Testis (tissue), 5 donors: ENCODE measurements around the gene IGSF21. TPM values are rescaled to one million over a fixed set of nuclear protein-coding genes. Genes with fewer than 3 reads are reported as not detected.
A peak's percentile ranks its signal among the peaks of the same experiment; 100 is the strongest.

Experiments used
- DNase-seq: peaks from one replicate; pipeline ENCODE4 v3.0.0-alpha.2; 2019
- H3K27ac ChIP-seq, 2 donors: fragments of 200-600 bp; sonication (generic); one replicate each; pipeline ENCODE4 v1.5.1; 2019
- H3K27me3 ChIP-seq: fragments of 200-600 bp; sonication (generic); one replicate; pipeline ENCODE4 v1.5.1; 2019
- H3K36me3 ChIP-seq: fragments of 200-600 bp; sonication (generic); one replicate; pipeline ENCODE4 v1.5.1; 2017; ENCODE audit warnings: low read depth; ENCODE audit errors: missing control alignments
- H3K4me1 ChIP-seq: fragments of 200-600 bp; sonication (generic); one replicate; pipeline ENCODE4 v1.5.1; 2019
- H3K4me3 ChIP-seq, 2 donors: fragments of 200-600 bp; sonication (generic); one replicate each; pipeline ENCODE4 v1.5.1; 2017 to 2019
- H3K9me3 ChIP-seq: fragments of 200-600 bp; sonication (generic); one replicate; pipeline ENCODE4 v1.5.1; 2017
- POLR2A ChIP-seq: fragments of 450-650 bp; IDR thresholded peaks from one replicate; pipeline ENCODE4 v1.6.1; 2017; ENCODE audit warnings: antibody characterized with exemption, mild to moderate bottlenecking, moderate library complexity
- WGBS, 2 donors: methylation state at CpG; one replicate each; pipeline ENCODE4 v1.1.5; 2018; 5-methylcytosine and 5-hydroxymethylcytosine counted together
- intact Hi-C: fragments of 100-400 bp; cut with DNase I; formaldehyde crosslinking; loops from one replicate; pipeline ENCODE4 v1.15.1; 2023; ENCODE audit warnings: low total_unique reads
- long read RNA-seq, 2 donors: transcript quantifications; one replicate each; lab custom pipeline, GENCODE V29; 2026
- polyA plus RNA-seq: library from polyadenylated mRNA; stranded (reverse); fragments of 350-450 nt; fragmentation: Illumina TruSeq; extraction: RNeasy Lipid Tissue Mini Kit (QIAGEN cat#74804); gene quantifications from one replicate; pipeline ENCODE4 v1.2.3, GENCODE V29; 2014; ENCODE audit warnings: low read depth, low replicate concordance; ENCODE audit not compliant: insufficient read depth
- total RNA-seq, 2 donors: library from RNA; depleted of rRNA; stranded (reverse); fragments of >200 nt; gene quantifications; one replicate each; pipeline ENCODE4 v1.2.3, GENCODE V29; 2016
- TF ChIP-seq, protein P1 (sequence below), 3 experiments: fragments of 450-650 bp in 2 of 3; fragments of 200-600 bp in 1 of 3; sonication (generic) in 1 of 3; IDR thresholded peaks; one replicate each; pipeline ENCODE4 v1.5.1; 2016 to 2019; ENCODE audit warnings: antibody characterized with exemption in 3 of 3, mild to moderate bottlenecking in 2 of 3, moderate library complexity in 1 of 3

The IGSF21 gene
- total RNA-seq (1 to 10 TPM; 1.7 to 2.9 TPM), polyA plus RNA-seq (4.2 TPM)
- long read RNA-seq, donor 1 = 0 reads
- long read RNA-seq, donor 2 = 0 reads

DNA sequence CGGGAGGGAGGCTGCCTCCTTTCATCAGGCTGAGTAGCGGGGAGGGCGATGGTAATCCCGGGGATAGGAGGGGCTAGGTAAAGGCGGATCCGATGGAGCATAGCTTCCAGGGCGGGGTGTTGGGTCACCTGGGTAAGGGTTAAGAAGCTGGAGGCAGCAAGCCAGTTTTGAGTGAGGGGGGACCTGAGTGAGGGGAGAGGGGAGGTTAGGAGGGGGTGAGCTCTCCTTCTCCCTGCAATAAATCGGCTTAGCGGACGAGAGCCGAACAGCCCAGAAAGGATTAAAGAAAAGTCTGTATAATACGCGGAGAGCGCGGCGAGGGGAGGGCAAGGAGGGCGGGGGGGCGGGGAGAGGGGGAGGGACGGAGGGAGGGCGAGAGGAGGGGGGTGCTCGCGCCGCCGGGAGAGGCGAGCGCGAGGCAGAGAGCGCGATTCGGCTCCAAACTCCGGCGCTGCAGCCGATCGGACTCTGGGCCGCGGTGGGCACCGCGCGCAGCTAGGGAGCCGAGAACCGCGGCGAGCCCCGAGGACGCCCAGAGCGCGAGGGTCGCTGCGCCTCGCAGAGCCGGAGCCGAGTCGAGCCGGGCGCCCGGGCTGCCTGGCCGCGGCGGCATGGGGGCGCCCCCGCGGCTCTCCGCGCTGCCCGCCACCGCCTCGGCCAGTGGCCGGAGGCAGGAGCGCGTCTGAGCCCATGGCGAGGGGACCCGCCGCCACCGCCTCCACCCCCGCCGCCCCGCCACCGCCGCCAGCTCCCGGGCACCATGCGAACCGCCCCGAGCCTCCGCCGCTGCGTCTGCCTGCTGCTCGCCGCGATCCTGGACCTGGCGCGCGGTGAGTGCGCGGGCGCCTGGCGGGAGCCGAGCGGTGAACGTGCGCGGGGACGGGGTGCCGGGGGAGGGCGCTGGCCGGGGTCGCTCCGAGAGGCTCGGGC lies at the start of gene IGSF21:
Gene IGSF21, plus strand, starts transcription at position 430 of the 930 bp plus-strand sequence. Its CDS starts 331 bp downstream, at position 761.
- Histone ChIP-seq H3K27ac (no peak within 1 kb of the TSS), H3K4me1 (peaks cover 4% of the 10 kb centered on the region), H3K36me3 (no peaks in the 10 kb centered on the region), H3K9me3 (no peaks in the 10 kb centered on the region), H3K4me3 (peak within 1 kb of the TSS; percentile 7 to 21), H3K27me3 (no peaks in the 10 kb centered on the region)
- intact Hi-C loops = no loop called here
- no peak for DNase-seq
- WGBS, 2 donors = 1 to 2% methylated on average over 35 to 71 of the region's 108 CpGs
- TF ChIP-seq, protein P1, sequence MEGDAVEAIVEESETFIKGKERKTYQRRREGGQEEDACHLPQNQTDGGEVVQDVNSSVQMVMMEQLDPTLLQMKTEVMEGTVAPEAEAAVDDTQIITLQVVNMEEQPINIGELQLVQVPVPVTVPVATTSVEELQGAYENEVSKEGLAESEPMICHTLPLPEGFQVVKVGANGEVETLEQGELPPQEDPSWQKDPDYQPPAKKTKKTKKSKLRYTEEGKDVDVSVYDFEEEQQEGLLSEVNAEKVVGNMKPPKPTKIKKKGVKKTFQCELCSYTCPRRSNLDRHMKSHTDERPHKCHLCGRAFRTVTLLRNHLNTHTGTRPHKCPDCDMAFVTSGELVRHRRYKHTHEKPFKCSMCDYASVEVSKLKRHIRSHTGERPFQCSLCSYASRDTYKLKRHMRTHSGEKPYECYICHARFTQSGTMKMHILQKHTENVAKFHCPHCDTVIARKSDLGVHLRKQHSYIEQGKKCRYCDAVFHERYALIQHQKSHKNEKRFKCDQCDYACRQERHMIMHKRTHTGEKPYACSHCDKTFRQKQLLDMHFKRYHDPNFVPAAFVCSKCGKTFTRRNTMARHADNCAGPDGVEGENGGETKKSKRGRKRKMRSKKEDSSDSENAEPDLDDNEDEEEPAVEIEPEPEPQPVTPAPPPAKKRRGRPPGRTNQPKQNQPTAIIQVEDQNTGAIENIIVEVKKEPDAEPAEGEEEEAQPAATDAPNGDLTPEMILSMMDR (IDR thresholded peaks at IDR 0.05) = no peak
- TF ChIP-seq POLR2A = no peak

- DNase-seq = no peak
- intact Hi-C loops = no loop called here
- H3K27ac ChIP-seq = no peak overlapping the region
- no peaks in the 10 kb centered on the region for H3K4me1 ChIP-seq
- no peaks in the 10 kb centered on the region for H3K36me3 ChIP-seq
- H3K4me3 ChIP-seq = no peak overlapping the region
- no peaks in the 10 kb centered on the region for H3K27me3 ChIP-seq
- no peaks in the 10 kb centered on the region for H3K9me3 ChIP-seq
- 62 to 67% methylated on average over 15 to 16 of the region's 16 CpGs for WGBS, 2 donors
- no peak for TF ChIP-seq POLR2A
- TF ChIP-seq, protein P1 (IDR thresholded peaks at IDR 0.05) = no peak
These were observed 49.2 kb upstream of the IGSF21 start for GRCh38 chr1:18058206-18058921.

- no peak overlapping the region for H3K4me3 ChIP-seq
- no peaks in the 10 kb centered on the region for H3K27me3 ChIP-seq
- no peak overlapping the region for H3K27ac ChIP-seq
- DNase-seq = no peak
- WGBS, 2 donors = 73 to 80% methylated on average over 7 of the region's 7 CpGs
- intact Hi-C loops = no loop called here
- no peaks in the 10 kb centered on the region for H3K4me1 ChIP-seq
- H3K9me3 ChIP-seq = no peaks in the 10 kb centered on the region
- no peaks in the 10 kb centered on the region for H3K36me3 ChIP-seq
- no peak for TF ChIP-seq POLR2A
- TF ChIP-seq, protein P1 (IDR thresholded peaks at IDR 0.05) = no peak
These were observed 48.5 kb upstream of the IGSF21 start for GRCh38 chr1:18058981-18059605.

DNA sequence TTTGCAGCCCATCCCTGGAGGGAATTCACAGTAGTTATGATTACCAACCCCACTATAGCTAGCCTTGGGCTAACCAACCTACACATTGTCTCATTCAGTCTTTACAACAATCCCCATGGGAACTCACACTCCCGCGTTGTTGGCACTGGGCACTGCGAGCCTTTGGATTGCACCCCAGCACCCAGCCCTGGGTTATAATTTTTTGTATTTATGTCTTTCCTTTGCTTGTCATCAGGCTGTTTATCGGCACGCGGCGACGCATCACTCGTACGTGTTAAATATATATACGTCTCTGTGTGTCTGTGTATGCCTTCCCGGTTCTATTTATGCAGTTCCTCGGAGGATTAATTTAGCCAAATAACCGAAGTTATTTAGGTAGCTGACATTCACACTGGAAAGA lies 47.2 kb upstream of the IGSF21 start:
- Histone ChIP-seq H3K4me3 (no peak overlapping the region), H3K36me3 (no peaks in the 10 kb centered on the region), H3K27ac (no peak overlapping the region), H3K4me1 (no peaks in the 10 kb centered on the region), H3K27me3 (no peaks in the 10 kb centered on the region), H3K9me3 (no peaks in the 10 kb centered on the region)
- 85 to 90% methylated on average over 14 of the region's 14 CpGs for WGBS, 2 donors
- intact Hi-C loops = no loop called here
- no peak for TF ChIP-seq POLR2A
- TF ChIP-seq, protein P1 (IDR thresholded peaks at IDR 0.05) = no peak
- no peak for DNase-seq
